EL (cell line): ENCODE results near the gene NUDT14.

Experiments used
- DNase-seq: peaks from one replicate; pipeline ENCODE4 v3.0.0-alpha.2; 2016

NUDT14 gene

DNA sequence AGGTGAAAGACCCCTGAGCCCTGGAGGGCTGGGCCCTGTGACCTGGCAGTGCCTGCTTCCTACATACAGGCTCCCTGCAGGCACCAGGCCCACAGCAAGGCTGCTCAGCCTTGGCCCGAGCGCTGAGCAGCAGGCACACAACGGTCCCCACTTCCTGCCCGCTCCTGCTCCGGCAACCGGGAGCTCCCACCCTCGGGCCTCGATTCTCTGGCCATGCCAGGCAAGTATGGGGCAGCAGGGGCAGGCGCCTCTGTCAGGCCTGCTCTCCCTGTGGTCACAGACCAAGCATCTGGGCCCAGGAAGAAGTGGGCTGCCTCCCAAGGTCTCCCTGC is 30.6 kb upstream of the NUDT14 start:
- DNase-seq = no peak

DNA sequence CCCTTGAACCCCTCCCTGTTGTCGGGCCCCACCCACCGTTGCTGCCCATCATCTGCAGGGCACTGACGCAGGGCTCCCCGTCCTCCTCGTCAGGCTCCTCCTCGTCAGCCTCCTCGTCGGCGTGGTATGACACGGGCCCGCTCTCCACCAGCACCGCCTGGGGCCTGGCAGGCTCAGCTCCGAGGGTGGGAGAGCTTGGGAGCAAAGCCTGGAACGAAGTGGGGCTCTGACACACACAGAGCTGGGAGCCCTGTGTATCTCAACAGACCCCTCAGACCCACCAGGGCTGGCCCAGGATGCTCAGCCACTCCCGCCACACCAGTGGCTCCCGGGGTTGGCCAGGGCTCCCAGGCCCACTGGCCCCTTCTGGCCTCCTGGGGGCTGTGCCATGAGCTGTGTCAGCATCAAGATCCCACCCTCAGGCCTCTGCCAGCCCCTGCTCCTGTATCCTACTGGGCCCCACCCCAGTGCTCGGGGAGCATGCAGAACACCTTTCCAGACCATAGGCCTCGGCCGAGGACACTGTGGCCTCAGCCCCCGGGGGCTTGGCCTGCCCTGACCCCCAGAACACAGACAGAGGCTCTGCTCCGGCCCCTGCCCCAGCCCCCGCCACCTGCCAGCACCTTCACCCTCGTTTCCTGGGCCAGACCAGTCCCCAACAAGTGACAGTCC is 30.1 kb upstream of the NUDT14 start:
- no peak for DNase-seq

DNA sequence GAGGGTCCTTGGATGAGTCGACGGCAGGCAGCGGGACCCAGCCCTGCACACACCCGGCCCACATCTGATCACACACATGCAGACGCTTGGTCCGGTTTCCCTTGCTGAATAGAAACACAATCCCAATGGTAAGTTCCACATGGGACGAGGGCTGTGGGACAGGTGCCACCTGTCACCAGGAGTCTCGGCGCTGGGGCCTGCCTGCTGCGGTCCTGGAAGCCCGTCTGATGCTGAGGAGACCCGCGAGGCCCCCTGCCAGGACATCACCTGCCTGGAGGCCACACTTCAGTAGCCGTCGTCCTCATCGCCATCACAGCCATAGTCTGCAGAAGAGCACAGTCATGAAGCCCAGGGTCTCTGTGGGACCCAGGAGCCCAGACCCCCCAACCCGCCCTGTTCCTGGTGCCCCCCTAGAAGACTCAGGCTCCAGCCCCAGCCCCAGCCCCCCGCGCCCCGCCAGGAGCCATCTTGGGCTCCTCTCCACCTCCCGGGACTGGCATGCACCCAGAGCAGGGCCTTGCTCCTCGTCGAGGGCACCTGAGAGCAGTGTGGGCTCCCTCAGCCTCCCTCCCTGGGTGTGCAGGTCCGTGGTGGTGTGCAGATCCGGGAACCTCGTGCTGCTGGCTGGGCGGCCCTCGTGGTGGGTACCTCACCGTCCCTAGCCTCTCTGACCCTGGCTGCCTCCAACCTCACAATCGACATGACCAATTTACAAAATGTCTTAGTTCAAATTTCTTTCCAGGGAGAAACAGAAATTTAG is 29.3 kb upstream of the NUDT14 start:
- DNase-seq = no peak

DNA sequence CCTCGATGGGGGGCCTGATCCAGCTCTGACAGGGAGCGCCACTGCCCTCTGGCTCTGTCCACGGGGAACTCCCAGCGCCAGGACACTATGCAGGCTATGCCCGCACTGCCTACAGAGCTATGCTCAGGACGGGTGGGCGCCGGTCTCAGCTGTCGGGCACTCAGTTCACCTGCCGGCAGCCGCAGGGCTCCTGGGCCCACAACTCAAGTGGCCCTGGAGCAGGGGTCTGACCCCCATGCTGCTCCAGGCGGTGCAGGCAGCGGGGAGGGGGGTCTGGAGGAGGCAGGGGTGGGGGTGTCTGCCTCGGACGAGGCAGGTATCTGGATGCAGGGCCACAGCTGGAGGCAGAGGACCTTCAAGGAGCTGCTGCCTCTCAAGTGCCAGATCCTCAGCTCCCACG is 28.5 kb upstream of the NUDT14 start:
- DNase-seq = no peak

- DNase-seq = no peak
Observed at GRCh38 chr14:105209091-105209490, 28.0 kb upstream of the NUDT14 start.

DNA sequence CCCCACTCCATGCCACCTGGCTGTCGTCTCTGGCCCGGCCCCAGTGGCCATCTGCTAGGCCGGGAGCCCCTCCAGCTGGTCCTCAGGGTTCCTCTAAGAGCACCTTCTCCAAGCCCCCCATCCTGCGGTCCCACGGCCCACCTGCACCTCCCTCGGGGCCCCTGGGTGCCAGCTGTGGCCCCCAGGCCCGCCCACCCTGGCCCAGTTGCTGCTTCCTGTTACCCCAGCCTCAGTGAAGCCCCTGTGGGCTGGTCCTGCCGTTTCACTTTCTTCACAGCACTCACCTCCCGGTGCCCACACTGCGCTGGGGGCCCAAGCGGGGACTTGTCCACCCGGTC is 27.6 kb upstream of the NUDT14 start:
- DNase-seq = no peak

DNA sequence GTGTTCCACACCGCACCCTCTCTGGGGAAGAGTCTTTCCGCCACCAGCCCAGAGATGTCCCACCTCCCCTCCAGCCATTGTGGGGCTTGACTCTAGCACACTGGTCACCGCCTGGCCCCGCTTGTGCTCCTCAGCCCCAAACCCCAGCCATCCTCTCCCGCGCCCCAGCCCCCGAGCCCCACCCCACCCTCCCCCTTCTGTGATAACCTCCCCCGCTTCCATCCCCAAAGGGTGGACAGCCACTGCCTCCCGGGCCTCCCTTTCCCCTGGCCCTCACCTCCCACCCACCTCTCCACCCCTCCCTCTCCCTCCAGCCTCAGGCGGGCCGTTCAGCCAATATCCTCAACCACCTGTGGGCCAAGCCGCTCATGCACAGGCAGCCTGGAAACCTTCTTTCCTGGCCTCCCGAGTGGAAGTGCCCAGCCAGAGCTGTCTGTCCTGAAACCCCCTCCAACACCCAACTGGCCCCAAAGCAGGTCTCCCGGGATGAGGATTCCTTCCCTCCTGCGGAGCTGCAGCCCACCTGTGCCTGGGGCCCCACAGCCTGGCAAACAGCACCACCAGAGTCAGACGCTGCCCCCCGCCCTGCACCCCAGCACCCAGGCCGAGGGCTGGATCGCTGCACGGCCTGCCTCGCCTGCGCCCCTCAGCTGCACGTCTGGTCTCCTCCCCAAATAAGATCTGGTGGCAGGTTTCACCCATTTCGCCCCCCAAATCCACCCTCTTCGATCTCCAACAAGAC is 27.1 kb upstream of the NUDT14 start:
- no peak for DNase-seq

DNA sequence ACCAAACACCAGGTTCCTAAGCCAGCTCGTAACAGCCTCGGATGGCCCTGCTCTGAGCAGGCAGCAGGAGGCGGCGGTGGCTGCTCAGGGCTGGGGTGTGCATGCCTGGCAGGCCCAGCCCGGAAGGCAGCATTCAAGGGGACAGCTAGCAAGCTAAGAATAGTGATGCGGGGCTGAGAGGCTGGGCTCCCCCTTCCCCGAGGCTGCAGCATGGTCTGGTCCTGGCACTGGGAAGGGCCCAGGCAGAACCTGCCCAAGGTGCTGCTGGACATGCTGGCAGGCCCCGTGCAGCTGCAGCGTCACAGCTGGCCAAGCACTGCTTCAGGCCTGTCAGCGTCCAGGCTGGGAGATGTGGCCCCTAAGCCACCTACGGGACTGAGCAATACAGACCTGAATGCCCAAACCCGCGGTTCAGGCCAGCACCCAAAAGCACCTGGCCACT is 26.4 kb upstream of the NUDT14 start:
- no peak for DNase-seq

DNA sequence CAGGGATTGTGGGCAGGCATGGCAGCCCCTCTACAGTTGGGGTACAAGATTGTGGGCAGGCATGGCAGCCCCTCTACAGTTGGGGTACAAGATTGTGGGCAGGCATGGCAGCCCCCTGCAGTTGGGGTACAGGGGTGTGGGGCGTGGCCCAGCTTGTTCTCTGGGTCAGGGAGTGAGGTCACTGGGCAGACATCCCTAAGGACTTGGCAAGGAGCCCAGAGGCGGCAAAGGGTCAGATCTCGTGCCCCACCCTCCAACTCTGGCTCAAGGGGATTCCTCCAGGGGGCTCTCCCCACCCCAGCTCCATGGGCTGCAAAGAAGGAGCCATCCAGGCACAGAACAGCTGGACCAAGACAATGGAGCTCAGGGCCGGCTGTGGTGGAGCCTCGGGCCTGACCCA is 25.8 kb upstream of the NUDT14 start:
- no peak for DNase-seq

GRCh38 chr14:105205673-105206208 is 24.6 kb upstream of the NUDT14 start:
- DNase-seq = no peak

- no peak for DNase-seq
Observed at GRCh38 chr14:105204931-105205672, 24.0 kb upstream of the NUDT14 start.

DNA sequence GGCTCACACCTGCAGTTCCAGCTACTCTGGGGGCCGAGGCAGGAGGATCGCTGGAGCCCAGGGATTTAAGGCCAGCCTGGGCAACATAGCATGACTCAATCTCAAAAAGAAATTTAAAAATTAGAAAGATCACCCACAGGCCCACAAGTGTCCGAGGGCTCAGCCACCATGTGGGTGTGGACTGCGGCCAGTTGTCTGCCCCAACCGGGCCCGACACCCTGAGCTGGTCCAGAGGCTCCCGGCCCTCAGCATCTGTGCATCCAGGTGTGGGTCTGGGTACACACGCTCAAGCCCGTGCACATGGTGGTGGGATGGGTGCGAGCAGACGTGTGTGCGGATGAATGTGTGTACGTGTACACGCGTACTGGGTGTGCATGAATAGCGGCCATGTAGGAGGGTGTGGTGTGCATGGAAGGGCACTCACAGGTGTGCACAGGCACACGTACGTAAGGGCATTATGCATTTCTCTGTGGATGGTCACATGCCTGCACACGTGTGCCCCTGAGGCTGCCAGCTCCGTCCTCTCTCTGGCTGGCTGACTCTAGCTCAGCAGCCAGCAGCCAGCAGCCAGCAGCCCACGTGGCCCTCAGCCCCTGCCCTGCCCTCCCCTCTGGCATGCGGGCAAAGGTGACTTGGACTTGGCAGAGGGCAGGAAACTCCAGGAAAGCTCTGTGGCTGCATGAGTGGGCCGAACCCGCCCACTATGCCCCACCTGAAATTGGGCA is 23.3 kb upstream of the NUDT14 start:
- DNase-seq = no peak

GRCh38 chr14:105203701-105204100 is 22.6 kb upstream of the NUDT14 start:
- DNase-seq = no peak

DNA sequence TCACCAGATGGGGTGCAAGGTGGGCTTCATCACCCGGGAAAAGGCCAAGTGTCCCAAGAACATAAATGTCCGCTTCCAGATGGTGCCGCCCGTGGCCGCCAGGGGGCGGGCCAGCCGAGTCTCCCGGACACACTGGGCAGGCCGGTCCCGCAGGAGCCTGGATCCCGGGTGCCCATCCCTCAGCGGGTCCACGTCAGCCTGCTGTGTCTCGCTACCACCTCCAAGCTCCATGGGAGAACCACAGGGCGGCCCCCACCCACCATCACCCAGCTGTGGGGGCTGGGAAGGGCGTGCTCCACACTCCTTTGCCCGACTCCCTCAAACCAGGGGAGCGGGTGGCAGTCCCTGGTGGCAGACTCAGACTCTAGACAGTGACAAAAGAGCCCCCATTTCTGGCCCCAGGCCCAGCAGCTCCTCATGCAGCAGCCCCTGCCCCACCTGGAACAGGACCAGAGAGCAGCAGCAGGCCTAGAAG is 22.0 kb upstream of the NUDT14 start:
- peak; percentile 65 for DNase-seq

- no peak for DNase-seq
Observed at GRCh38 chr14:105201925-105202513, 20.9 kb upstream of the NUDT14 start.

DNA sequence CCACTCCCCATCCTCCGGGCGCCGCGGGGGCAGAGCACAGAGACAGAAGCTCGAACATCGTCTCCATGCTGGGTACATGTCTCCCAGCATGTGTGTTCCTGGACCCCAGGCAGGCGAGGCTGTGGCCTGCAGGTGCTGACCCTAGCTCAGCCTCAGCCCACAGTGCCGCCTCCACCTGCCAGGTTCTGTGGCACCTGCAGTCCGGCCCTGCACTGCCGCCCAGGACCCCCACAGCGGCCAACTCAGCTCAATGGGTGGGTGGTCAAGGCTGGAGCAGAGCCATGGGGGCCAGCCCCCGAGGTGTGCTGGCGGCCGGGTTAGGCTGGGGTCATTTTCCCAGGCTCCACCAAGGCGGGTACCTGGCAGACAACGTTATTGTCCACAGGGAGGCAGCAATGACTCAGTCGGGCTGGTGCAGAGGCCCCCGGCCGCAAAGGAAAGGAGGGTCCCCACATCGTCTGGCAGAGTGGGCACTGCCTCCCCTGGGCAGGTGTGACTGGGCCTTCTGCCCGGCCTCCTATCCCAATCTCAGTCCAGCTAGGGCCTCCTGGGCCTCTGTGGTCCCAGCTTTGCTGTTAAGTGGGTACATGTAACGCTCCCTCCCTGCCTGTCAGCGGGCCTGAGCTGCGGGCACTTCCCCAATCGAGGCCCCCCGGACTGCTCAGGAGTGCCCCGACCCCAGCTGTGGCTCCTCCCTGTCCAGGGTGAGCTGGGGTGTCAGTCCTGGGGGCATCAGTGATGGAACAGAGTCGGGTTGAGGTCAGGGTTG is 20.2 kb upstream of the NUDT14 start:
- DNase-seq = no peak

GRCh38 chr14:105200641-105201040 is 19.5 kb upstream of the NUDT14 start:
- DNase-seq = no peak

DNA sequence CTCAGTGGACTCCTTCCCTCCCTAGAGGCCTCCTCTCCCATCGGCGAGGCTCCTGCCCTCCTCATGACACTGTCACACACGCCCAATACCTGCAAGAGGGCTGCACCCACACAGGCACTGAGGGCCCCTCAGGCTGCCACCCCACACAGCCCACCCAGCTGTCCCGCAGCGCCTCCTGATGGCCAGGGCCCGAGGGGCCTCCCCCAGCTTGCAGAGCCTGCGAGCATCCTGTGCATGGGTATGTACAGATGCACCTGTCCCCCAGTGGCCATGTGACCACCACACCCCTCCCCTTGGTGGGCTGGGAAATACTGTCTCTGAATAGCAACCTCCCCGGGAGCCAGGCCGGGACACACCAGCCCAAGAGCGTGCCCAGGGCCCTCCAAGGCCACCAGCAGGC is 19.0 kb upstream of the NUDT14 start:
- DNase-seq = no peak

DNA sequence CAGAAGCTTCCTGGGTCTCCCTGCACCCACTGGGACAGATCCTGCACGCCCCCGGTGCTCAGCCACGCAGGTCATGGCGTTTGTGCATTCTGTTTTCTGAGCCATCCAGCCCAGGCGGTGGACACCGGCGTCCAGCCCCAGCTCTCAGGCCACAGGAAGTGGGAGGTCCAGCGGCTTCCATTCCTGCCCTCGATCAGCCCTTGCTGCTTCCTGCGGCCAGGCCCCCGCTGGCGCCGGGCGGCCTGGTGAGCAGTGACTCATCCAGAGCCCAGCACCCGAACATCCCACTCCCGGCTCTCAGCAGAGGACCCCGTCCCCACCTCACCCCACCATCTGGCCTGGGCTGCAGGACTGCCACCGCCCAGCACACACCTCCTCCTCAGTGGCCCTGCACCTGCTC is 18.0 kb upstream of the NUDT14 start:
- DNase-seq = peak; percentile 54

DNA sequence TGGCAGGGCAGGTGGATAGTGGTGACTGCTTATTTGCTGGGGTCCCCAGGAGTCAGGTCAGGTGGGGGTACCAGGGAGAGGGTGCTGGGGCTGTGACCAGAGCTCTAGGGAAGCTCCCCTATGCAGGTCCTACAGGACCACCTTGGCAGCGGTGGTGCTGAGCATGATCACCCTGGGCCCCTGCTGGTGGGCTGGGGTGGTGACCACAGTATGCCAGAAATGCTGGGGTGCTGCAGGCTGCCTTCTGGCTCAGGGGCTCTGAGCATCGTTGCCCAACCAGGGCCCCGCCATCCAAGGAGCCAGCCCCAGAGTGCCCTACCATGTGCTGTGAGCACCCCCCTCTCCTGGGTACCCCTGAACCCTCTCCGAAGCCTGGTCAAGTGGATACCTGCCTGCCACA is 17.5 kb upstream of the NUDT14 start:
- no peak for DNase-seq

GRCh38 chr14:105197211-105197641 is 16.1 kb upstream of the NUDT14 start:
- peak; percentile 73 for DNase-seq
